Thymus (tissue), 11 donors: Measurements from ENCODE around the gene GGA1. TPM values are rescaled to one million over a fixed set of nuclear protein-coding genes. Genes with fewer than 3 reads are reported as not detected.
A peak's percentile ranks its signal among the peaks of the same experiment; 100 is the strongest.

Source experiments
- DNase-seq, 9 donors: peaks; one replicate each; pipeline ENCODE4 v3.0.0-alpha.2; 2013; ENCODE audit warnings: low spot score in 9 of 9, low read depth in 6 of 9, missing footprints in 1 of 9
- H3K27ac ChIP-seq, 2 donors: one replicate each; pipeline ENCODE4 v1.5.1; 2013; ENCODE audit warnings: control low read depth in 1 of 2, low read depth in 1 of 2, low read length in 1 of 2, mild to moderate bottlenecking in 1 of 2, moderate library complexity in 1 of 2
- H3K27me3 ChIP-seq, 2 donors: one replicate each; pipeline ENCODE4 v1.5.1; 2013; ENCODE audit warnings: low read length in 1 of 2; ENCODE audit not compliant: control insufficient read depth in 2 of 2, insufficient read depth in 1 of 2
- H3K36me3 ChIP-seq, 2 donors: one replicate each; pipeline ENCODE4 v1.5.1; 2013; ENCODE audit warnings: low read length in 1 of 2, mild to moderate bottlenecking in 1 of 2, moderate library complexity in 1 of 2; ENCODE audit not compliant: control insufficient read depth in 2 of 2, insufficient read depth in 2 of 2
- H3K4me1 ChIP-seq, 2 donors: one replicate each; pipeline ENCODE4 v1.5.1; 2013; ENCODE audit warnings: low read length in 2 of 2; ENCODE audit not compliant: control insufficient read depth in 2 of 2, insufficient read depth in 2 of 2
- H3K4me3 ChIP-seq, 2 donors: one replicate each; pipeline ENCODE4 v1.5.1; 2013; ENCODE audit warnings: low read length in 2 of 2, control low read depth in 1 of 2, mild to moderate bottlenecking in 1 of 2
- H3K9me3 ChIP-seq, 2 donors: one replicate each; pipeline ENCODE4 v1.5.1; 2013; ENCODE audit warnings: low read length in 1 of 2, mild to moderate bottlenecking in 1 of 2; ENCODE audit not compliant: control insufficient read depth in 2 of 2, insufficient read depth in 1 of 2
- WGBS: extraction: QIAGEN DNeasy Blood & Tissue Kit; methylation state at CpG from one replicate; pipeline ENCODE4 v1.1.7; 2013; 5-methylcytosine and 5-hydroxymethylcytosine counted together
- polyA plus RNA-seq: library from polyadenylated mRNA; stranded (reverse); fragments of 200-250 nt; gene quantifications from one replicate; pipeline ENCODE4 v1.2.3, GENCODE V29; 2013
- total RNA-seq: library from RNA; stranded (reverse); fragments of 120-200 nt; gene quantifications from one replicate; pipeline ENCODE4 v1.2.4, GENCODE V29; 2013
- donor health status: healthy.

The GGA1 gene
- total and polyA plus RNA-seq, 2 donors, result 20.1 to 99.5 TPM

- H3K27me3 ChIP-seq, result peaks cover 0 to 55% of the 10 kb centered on the region in 2 donors
- H3K9me3 ChIP-seq, result no peaks in the 10 kb centered on the region
- no peaks in the 10 kb centered on the region for H3K36me3 ChIP-seq
- DNase-seq, result no peak
- no peak overlapping the region for H3K27ac ChIP-seq
- H3K4me1 ChIP-seq, result peaks cover 14 to 15% of the 10 kb centered on the region in 2 donors
- H3K4me3 ChIP-seq, result no peak overlapping the region
- WGBS, result 89% methylated on average over 21 of the region's 21 CpGs
These were observed 39.4 kb upstream of the GGA1 start for GRCh38 chr22:37569009-37569920.

GRCh38 chr22:37569921-37570660 lies 38.5 kb upstream of the GGA1 start:
- no peak overlapping the region for H3K27ac ChIP-seq
- peaks cover 14 to 15% of the 10 kb centered on the region in 2 donors for H3K4me1 ChIP-seq
- WGBS, result 85% methylated on average over 9 of the region's 9 CpGs
- H3K36me3 ChIP-seq, result no peaks in the 10 kb centered on the region
- DNase-seq, result no peak
- H3K27me3 ChIP-seq, result peaks cover 0 to 50% of the 10 kb centered on the region in 2 donors
- no peak overlapping the region for H3K4me3 ChIP-seq
- no peaks in the 10 kb centered on the region for H3K9me3 ChIP-seq

GRCh38 chr22:37570661-37570976 lies 38.0 kb upstream of the GGA1 start:
- H3K4me1 ChIP-seq, result peaks cover 14 to 15% of the 10 kb centered on the region in 2 donors
- no peak overlapping the region for H3K4me3 ChIP-seq
- H3K36me3 ChIP-seq, result no peaks in the 10 kb centered on the region
- WGBS, result 94% methylated on average over 4 of the region's 4 CpGs
- H3K27me3 ChIP-seq, result peaks cover 0 to 46% of the 10 kb centered on the region in 2 donors
- H3K9me3 ChIP-seq, result no peaks in the 10 kb centered on the region
- H3K27ac ChIP-seq, result no peak overlapping the region
- no peak for DNase-seq

GRCh38 chr22:37571258-37571991 lies 37.2 kb upstream of the GGA1 start:
- H3K4me1 ChIP-seq, result peaks cover 9 to 11% of the 10 kb centered on the region in 2 donors

GRCh38 chr22:37571992-37572373 lies 36.7 kb upstream of the GGA1 start:
- WGBS, result 98% methylated on average over 8 of the region's 8 CpGs
- peaks cover 4 to 7% of the 10 kb centered on the region in 2 donors for H3K4me1 ChIP-seq

More at GRCh38 chr22:37571258-37571991, 37.2 kb upstream of the GGA1 start:
- Histone ChIP-seq H3K36me3 (no peaks in the 10 kb centered on the region), H3K9me3 (no peaks in the 10 kb centered on the region), H3K4me3 (no peak overlapping the region), H3K27me3 (peaks cover 0 to 38% of the 10 kb centered on the region in 2 donors), H3K27ac (no peak overlapping the region)
- DNase-seq, result no peak
- 84% methylated on average over 16 of the region's 16 CpGs for WGBS

GRCh38 chr22:37575490-37576003 lies 33.1 kb upstream of the GGA1 start:
- peaks cover 0 to 10% of the 10 kb centered on the region in 2 donors for H3K4me1 ChIP-seq
- 95% methylated on average over 10 of the region's 10 CpGs for WGBS
- no peak for DNase-seq
- no peaks in the 10 kb centered on the region for H3K9me3 ChIP-seq
- H3K36me3 ChIP-seq, result no peaks in the 10 kb centered on the region
- no peak overlapping the region for H3K4me3 ChIP-seq
- no peak overlapping the region for H3K27ac ChIP-seq
- peaks cover 0 to 11% of the 10 kb centered on the region in 2 donors for H3K27me3 ChIP-seq

More at GRCh38 chr22:37571992-37572373, 36.7 kb upstream of the GGA1 start:
- no peak overlapping the region for H3K4me3 ChIP-seq
- DNase-seq, result no peak
- no peak overlapping the region for H3K27ac ChIP-seq
- H3K27me3 ChIP-seq, result peaks cover 0 to 32% of the 10 kb centered on the region in 2 donors
- H3K36me3 ChIP-seq, result no peaks in the 10 kb centered on the region
- no peaks in the 10 kb centered on the region for H3K9me3 ChIP-seq

- Histone ChIP-seq H3K4me3 (no peak overlapping the region), H3K4me1 (peaks cover 0 to 12% of the 10 kb centered on the region in 2 donors), H3K36me3 (no peaks in the 10 kb centered on the region), H3K27me3 (peaks cover 0 to 12% of the 10 kb centered on the region in 2 donors), H3K27ac (no peak overlapping the region), H3K9me3 (no peaks in the 10 kb centered on the region)
- WGBS, result 95% methylated on average over 5 of the region's 5 CpGs
- no peak for DNase-seq
These were observed 30.6 kb upstream of the GGA1 start for GRCh38 chr22:37578002-37578401.

GRCh38 chr22:37581504-37581903 lies 27.1 kb upstream of the GGA1 start:
- H3K27ac ChIP-seq, result peak overlapping the region in 1 of 2 donors; percentile 31

More at GRCh38 chr22:37581504-37581903, 27.1 kb upstream of the GGA1 start:
- Histone ChIP-seq H3K4me1 (peaks cover 0 to 12% of the 10 kb centered on the region in 2 donors), H3K36me3 (no peaks in the 10 kb centered on the region), H3K9me3 (no peaks in the 10 kb centered on the region), H3K27me3 (peaks cover 0 to 9% of the 10 kb centered on the region in 2 donors), H3K4me3 (no peak overlapping the region)
- WGBS, result 20% methylated on average over 9 of the region's 9 CpGs
- no peak for DNase-seq
